Endothelial cell (in vitro differentiated cells): Measurements from ENCODE around the gene LRRC49. TPM values are rescaled to one million over a fixed set of nuclear protein-coding genes. Genes with fewer than 3 reads are reported as not detected.

ENCODE experiments used
- DNase-seq: peaks from one replicate; pipeline ENCODE4 v3.0.0; 2021; ENCODE audit warnings: low spot score
- H3K27ac Mint-ChIP-seq: one replicate; pipeline ENCODE4 v1.8.0; 2021; ENCODE audit warnings: mixed read lengths, inconsistent platforms; ENCODE audit not compliant: unreplicated experiment
- H3K27me3 Mint-ChIP-seq: one replicate; pipeline ENCODE4 v1.8.0; 2021; ENCODE audit warnings: mild to moderate bottlenecking, moderate library complexity, mixed read lengths, inconsistent platforms; ENCODE audit not compliant: unreplicated experiment
- H3K36me3 Mint-ChIP-seq: one replicate; pipeline ENCODE4 v1.8.0; 2021; ENCODE audit warnings: mild to moderate bottlenecking, low read depth, mixed read lengths, inconsistent platforms; ENCODE audit not compliant: unreplicated experiment
- H3K4me1 Mint-ChIP-seq: one replicate; pipeline ENCODE4 v1.8.0; 2021; ENCODE audit warnings: mild to moderate bottlenecking, mixed read lengths, inconsistent platforms; ENCODE audit not compliant: unreplicated experiment
- H3K4me3 Mint-ChIP-seq: one replicate; pipeline ENCODE4 v1.8.0; 2021; ENCODE audit warnings: mild to moderate bottlenecking, mixed read lengths, inconsistent platforms; ENCODE audit not compliant: unreplicated experiment
- H3K9me3 Mint-ChIP-seq: one replicate; pipeline ENCODE4 v1.8.0; 2021; ENCODE audit warnings: mixed read lengths, inconsistent platforms; ENCODE audit not compliant: unreplicated experiment
- total RNA-seq: library from RNA; stranded (reverse); fragmentation: NEBNext Ultra II Directional; extraction: Animal tissue kit (Norgen Biotek cat#: 25700); gene quantifications from one replicate; pipeline ENCODE4 v1.2.1, GENCODE V29; 2021; ENCODE audit not compliant: unreplicated experiment
- TF ChIP-seq, protein P1 (sequence below): fragments of 200-600 bp; sonication (generic); IDR thresholded peaks from one replicate; pipeline ENCODE4 v1.5.0; 2021; ENCODE audit warnings: antibody characterized with exemption; ENCODE audit not compliant: unreplicated experiment

LRRC49 gene
- total RNA-seq, 1 donor from 2014 or later = 4.2 TPM

DNA sequence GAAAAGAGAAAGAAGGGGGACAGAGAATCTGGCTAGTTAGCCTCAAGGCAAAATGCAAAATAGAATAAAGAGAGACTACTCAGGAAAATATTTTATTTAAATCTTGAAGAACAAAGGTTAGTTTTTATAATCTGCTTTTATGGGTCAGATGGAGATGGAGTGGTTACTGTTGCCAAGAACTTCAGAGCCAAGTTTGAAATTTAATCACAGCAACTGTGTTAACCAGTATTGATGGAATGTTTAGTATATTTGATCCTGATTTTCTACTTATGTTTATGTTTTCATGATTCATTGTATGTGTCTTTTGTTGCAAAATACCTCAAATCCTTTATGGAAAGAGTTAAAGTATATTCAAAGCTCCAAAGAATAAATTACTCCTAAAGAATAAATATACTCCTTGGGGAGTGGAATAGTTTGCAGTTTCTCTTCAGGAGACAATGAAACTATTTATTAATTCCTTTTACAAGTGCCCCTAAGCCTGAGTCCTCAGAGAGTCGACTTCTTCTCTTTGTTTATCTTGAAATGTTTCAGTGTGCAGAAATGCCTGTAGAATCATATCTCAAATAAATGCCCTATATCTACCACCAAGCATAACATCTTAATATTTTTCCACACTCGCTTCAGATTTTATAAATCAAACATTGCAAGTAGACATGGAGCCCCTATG lies 161.8 kb downstream of the LRRC49 start:
- Mint-ChIP-seq H3K27ac (no peak overlapping the region), H3K9me3 (no peaks in the 10 kb centered on the region), H3K4me1 (no peaks in the 10 kb centered on the region)

DNA sequence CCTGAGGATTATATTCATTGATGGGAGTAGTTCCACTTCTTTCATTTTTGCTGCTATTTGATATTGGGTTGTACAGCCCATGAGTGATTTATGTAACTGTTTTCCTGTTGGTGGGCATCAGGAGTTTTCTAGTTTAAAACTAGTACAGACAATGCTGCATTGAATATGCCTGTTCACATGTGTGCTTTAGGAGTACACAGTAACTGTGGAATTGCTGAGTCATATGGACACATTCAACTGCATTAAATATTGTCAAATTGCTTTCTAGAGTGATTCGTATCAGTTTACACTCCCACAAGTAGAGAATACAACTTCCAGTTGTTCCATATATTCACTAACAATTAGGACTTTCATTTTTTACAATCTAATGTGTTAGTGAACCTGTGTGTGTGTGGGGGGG lies 162.8 kb downstream of the LRRC49 start:
- Mint-ChIP-seq H3K36me3 (no peaks in the 10 kb centered on the region), H3K4me3 (no peak overlapping the region), H3K27me3 (no peaks in the 10 kb centered on the region), H3K9me3 (no peaks in the 10 kb centered on the region), H3K4me1 (no peaks in the 10 kb centered on the region), H3K27ac (no peak overlapping the region)
- no peak for DNase-seq
- TF ChIP-seq, protein P1, sequence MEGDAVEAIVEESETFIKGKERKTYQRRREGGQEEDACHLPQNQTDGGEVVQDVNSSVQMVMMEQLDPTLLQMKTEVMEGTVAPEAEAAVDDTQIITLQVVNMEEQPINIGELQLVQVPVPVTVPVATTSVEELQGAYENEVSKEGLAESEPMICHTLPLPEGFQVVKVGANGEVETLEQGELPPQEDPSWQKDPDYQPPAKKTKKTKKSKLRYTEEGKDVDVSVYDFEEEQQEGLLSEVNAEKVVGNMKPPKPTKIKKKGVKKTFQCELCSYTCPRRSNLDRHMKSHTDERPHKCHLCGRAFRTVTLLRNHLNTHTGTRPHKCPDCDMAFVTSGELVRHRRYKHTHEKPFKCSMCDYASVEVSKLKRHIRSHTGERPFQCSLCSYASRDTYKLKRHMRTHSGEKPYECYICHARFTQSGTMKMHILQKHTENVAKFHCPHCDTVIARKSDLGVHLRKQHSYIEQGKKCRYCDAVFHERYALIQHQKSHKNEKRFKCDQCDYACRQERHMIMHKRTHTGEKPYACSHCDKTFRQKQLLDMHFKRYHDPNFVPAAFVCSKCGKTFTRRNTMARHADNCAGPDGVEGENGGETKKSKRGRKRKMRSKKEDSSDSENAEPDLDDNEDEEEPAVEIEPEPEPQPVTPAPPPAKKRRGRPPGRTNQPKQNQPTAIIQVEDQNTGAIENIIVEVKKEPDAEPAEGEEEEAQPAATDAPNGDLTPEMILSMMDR = no peak

More for the DNA sequence above, 161.8 kb downstream of the LRRC49 start:
- TF ChIP-seq, protein P1 = no peak
- no peak for DNase-seq
- Mint-ChIP-seq H3K4me3 (no peak overlapping the region), H3K27me3 (no peaks in the 10 kb centered on the region), H3K36me3 (no peaks in the 10 kb centered on the region)

DNA sequence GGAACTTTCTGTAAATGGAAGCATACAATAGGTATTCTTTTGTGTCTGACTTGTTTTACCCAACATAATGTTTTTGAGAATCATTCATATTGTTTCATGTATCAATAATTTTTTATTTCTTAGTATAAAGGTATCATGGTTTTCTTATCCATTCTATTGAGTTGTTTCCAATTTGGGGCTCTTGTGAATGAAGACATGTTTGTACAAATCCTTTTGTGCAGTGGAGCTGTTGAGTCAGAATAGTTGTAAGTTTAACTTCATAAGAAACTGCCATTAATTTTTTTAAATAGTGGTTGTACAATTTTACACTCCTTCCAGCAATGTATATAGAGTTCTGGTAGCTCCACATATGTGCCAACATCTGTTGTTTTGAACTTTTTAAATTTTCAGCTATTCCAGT lies 163.5 kb downstream of the LRRC49 start:
- H3K36me3 Mint-ChIP-seq = no peaks in the 10 kb centered on the region
- H3K27me3 Mint-ChIP-seq = peaks cover 1% of the 10 kb centered on the region
- H3K4me1 Mint-ChIP-seq = no peaks in the 10 kb centered on the region
- no peak overlapping the region for H3K27ac Mint-ChIP-seq
- TF ChIP-seq, protein P1 = no peak
- H3K4me3 Mint-ChIP-seq = no peak overlapping the region
- no peaks in the 10 kb centered on the region for H3K9me3 Mint-ChIP-seq
- no peak for DNase-seq

DNA sequence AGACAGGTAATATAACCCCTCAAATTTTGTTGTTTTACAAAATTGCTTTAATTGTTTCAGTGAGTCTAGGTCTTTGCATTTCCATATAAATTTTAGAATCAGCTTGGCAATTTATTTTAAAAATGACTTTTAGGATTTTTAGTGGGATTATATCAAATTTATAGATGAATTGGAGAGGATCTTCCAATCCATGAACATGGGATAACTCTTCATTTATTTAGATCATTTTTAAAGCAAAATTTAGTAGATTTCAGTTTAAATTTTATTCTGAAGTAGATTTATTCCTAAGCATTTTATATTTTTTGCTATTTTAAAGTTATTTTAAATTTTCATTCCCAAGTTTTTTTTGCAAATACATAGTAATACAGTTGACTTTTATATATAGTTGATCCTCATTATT lies 164.5 kb downstream of the LRRC49 start:
- H3K9me3 Mint-ChIP-seq = no peaks in the 10 kb centered on the region
- TF ChIP-seq, protein P1 = no peak
- no peak overlapping the region for H3K4me3 Mint-ChIP-seq
- H3K36me3 Mint-ChIP-seq = no peaks in the 10 kb centered on the region
- DNase-seq = no peak
- peaks cover 1% of the 10 kb centered on the region for H3K27me3 Mint-ChIP-seq
- H3K4me1 Mint-ChIP-seq = no peaks in the 10 kb centered on the region
- no peak overlapping the region for H3K27ac Mint-ChIP-seq

DNA sequence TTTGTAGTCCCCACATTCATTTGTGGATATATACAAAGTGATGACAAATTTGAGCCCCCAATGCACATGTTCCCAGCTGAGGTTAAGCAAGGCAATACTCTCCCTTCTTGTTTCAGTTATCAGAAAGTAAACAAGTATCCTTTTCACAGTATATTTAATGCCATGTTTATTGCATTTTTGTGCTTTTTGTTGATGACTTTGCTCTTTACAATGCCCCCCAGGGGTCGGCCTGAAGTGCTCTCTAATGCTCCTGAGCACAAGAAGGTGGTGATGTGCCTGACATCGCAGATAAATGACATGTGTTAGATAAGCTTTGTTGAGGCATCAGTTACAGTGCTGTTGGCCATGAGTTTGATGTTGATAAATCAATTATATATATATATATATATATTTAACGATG lies 165.0 kb downstream of the LRRC49 start:
- Mint-ChIP-seq H3K4me1 (no peaks in the 10 kb centered on the region), H3K27ac (no peak overlapping the region), H3K4me3 (no peak overlapping the region), H3K36me3 (no peaks in the 10 kb centered on the region), H3K9me3 (no peaks in the 10 kb centered on the region), H3K27me3 (peaks cover 1% of the 10 kb centered on the region)
- TF ChIP-seq, protein P1 = no peak
- no peak for DNase-seq
